Trophoblast cell (in vitro differentiated cells and primary cell): Measurements from ENCODE around the gene HOXC6.
"Not testable (repeated sequence)": the region's sequence is repeated elsewhere in the genome, so short reads cannot be mapped to it uniquely, and the experiment has no call there.

ENCODE experiments used
- DNase-seq, 2 donors: peaks; one replicate each; pipeline ENCODE4 v3.0.0-alpha.2; 2016
- H2AFZ ChIP-seq: 2 replicates; pipeline ENCODE4 v1.6.1; 2013; ENCODE audit warnings: low read length, moderate library complexity, mild to moderate bottlenecking; ENCODE audit not compliant: insufficient read depth, poor library complexity
- H2AK5ac ChIP-seq: 2 replicates; pipeline ENCODE4 v1.6.1; 2013; ENCODE audit warnings: mild to moderate bottlenecking, low read length
- H2BK120ac ChIP-seq: 2 replicates; pipeline ENCODE4 v1.6.1; 2013; ENCODE audit warnings: low read length, mild to moderate bottlenecking, moderate library complexity; ENCODE audit not compliant: insufficient read depth, poor library complexity
- H2BK12ac ChIP-seq: 2 replicates; pipeline ENCODE4 v1.6.1; 2013; ENCODE audit warnings: mild to moderate bottlenecking, low read length, moderate library complexity
- H2BK5ac ChIP-seq: 2 replicates; pipeline ENCODE4 v1.6.1; 2013; ENCODE audit warnings: low read length, low read depth, moderate library complexity, mild to moderate bottlenecking; ENCODE audit not compliant: poor library complexity
- H3K14ac ChIP-seq: 2 replicates; pipeline ENCODE4 v1.6.1; 2013; ENCODE audit warnings: mild to moderate bottlenecking, low read length
- H3K18ac ChIP-seq: 2 replicates; pipeline ENCODE4 v1.6.1; 2013; ENCODE audit warnings: mild to moderate bottlenecking, low read length
- H3K23ac ChIP-seq: 2 replicates; pipeline ENCODE4 v1.6.1; 2013; ENCODE audit warnings: low read length
- H3K27ac ChIP-seq: 2 replicates; pipeline ENCODE4 v1.5.1; 2013; ENCODE audit warnings: low read depth, mild to moderate bottlenecking, inconsistent platforms, low read length, moderate library complexity
- H3K27me3 ChIP-seq: 2 replicates; pipeline ENCODE4 v1.6.1; 2013; ENCODE audit warnings: inconsistent platforms, mild to moderate bottlenecking, low read length, moderate library complexity; ENCODE audit not compliant: insufficient read depth
- H3K36me3 ChIP-seq, 2 experiments: 1 replicate in 1 of 2; 2 replicates in 1 of 2; pipeline ENCODE4 v1.6.1; 2013; ENCODE audit warnings: low read length in 2 of 2, mild to moderate bottlenecking in 2 of 2, moderate library complexity in 1 of 2; ENCODE audit not compliant: insufficient read depth in 2 of 2, control insufficient read depth in 1 of 2
- H3K4ac ChIP-seq: 2 replicates; pipeline ENCODE4 v1.6.1; 2013; ENCODE audit warnings: low read depth, mild to moderate bottlenecking, low read length, moderate library complexity
- H3K4me1 ChIP-seq, 2 experiments: 1 replicate in 1 of 2; 2 replicates in 1 of 2; pipeline ENCODE4 v1.6.1; 2013; ENCODE audit warnings: low read length in 2 of 2, mild to moderate bottlenecking in 2 of 2, moderate library complexity in 1 of 2; ENCODE audit not compliant: insufficient read depth in 2 of 2, control insufficient read depth in 1 of 2
- H3K4me2 ChIP-seq: 2 replicates; pipeline ENCODE4 v1.6.1; 2013; ENCODE audit warnings: inconsistent platforms, mild to moderate bottlenecking, low read length, moderate library complexity
- H3K4me3 ChIP-seq: 2 replicates; pipeline ENCODE4 v1.5.1; 2013; ENCODE audit warnings: mild to moderate bottlenecking, low read depth, low read length, inconsistent platforms
- H3K79me1 ChIP-seq: one replicate; pipeline ENCODE4 v1.6.1; 2013; ENCODE audit warnings: low read length
- H3K79me2 ChIP-seq: 2 replicates; pipeline ENCODE4 v1.6.1; 2013; ENCODE audit warnings: low read length, mild to moderate bottlenecking; ENCODE audit not compliant: control insufficient read depth, insufficient read depth, poor library complexity
- H3K9ac ChIP-seq: 2 replicates; pipeline ENCODE4 v1.6.1; 2013; ENCODE audit warnings: mild to moderate bottlenecking, low read length
- H3K9me3 ChIP-seq: 2 replicates; pipeline ENCODE4 v1.6.1; 2013; ENCODE audit warnings: low read depth, mild to moderate bottlenecking, control low read depth, inconsistent platforms, low read length; ENCODE audit not compliant: insufficient read depth
- H4K12ac ChIP-seq: 2 replicates; pipeline ENCODE4 v1.6.1; 2013; ENCODE audit warnings: low read depth, mild to moderate bottlenecking, low read length, moderate library complexity
- H4K8ac ChIP-seq: 2 replicates; pipeline ENCODE4 v1.6.1; 2013; ENCODE audit warnings: low read depth, mild to moderate bottlenecking, low read length, moderate library complexity
- H4K91ac ChIP-seq: one replicate; pipeline ENCODE4 v1.6.1; 2013; ENCODE audit warnings: low read depth, mild to moderate bottlenecking, low read length, moderate library complexity
- WGBS: extraction: QIAGEN DNeasy Blood & Tissue Kit; methylation state at CpG from one replicate; pipeline ENCODE4 v1.1.7; 2013; ENCODE audit warnings: missing lambda C conversion rate; ENCODE audit not compliant: insufficient read length, insufficient coverage; ENCODE audit errors: extremely low coverage; 5-methylcytosine and 5-hydroxymethylcytosine counted together

The HOXC6 gene

DNA sequence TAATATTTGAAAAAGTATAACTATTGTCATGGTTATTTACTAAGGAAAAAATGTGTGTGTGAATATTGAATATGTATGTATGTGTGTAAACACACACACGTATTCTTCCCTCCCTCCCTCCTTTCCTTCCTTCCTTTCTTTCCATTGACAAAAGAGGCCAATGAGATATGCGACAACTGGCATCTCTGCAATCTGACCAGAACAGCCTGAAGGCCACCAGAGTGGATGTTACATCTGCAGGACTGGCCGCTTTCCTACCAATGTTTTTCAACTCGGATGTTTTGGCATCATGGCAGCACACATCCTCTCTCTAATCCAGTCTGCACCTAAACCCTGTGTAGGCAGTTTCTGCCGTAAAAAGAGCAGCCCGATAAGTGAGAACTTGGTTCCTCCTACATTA is 46.1 kb downstream of the HOXC6 start:
- no peaks in the 10 kb centered on the region for H3K79me2 ChIP-seq
- H4K12ac ChIP-seq: no peak overlapping the region
- no peak for DNase-seq
- no peak overlapping the region for H3K27ac ChIP-seq
- no peaks in the 10 kb centered on the region for H3K36me3 ChIP-seq
- no peaks in the 10 kb centered on the region for H3K4me1 ChIP-seq
- H4K91ac ChIP-seq: no peak overlapping the region
- H3K4me3 ChIP-seq: no peak overlapping the region
- no peak overlapping the region for H3K14ac ChIP-seq
- no peaks in the 10 kb centered on the region for H3K9me3 ChIP-seq
- H2BK5ac ChIP-seq: no peak overlapping the region
- no peak overlapping the region for H3K4ac ChIP-seq
- no peak overlapping the region for H3K18ac ChIP-seq
- no peaks in the 10 kb centered on the region for H3K79me1 ChIP-seq
- H2AFZ ChIP-seq: no peak overlapping the region
- no peak overlapping the region for H2BK12ac ChIP-seq
- H3K9ac ChIP-seq: no peak overlapping the region
- no CpG with 5 or more reads among the region's 6 CpGs for WGBS
- H4K8ac ChIP-seq: no peak overlapping the region
- H3K23ac ChIP-seq: no peak overlapping the region
- H2BK120ac ChIP-seq: no peak overlapping the region
- H3K27me3 ChIP-seq: peaks cover 22% of the 10 kb centered on the region
- no peak overlapping the region for H2AK5ac ChIP-seq
- no peak overlapping the region for H3K4me2 ChIP-seq

GRCh38 chr12:54075409-54075808 is 47.2 kb downstream of the HOXC6 start:
- no peaks in the 10 kb centered on the region for H3K79me2 ChIP-seq
- no peak overlapping the region for H3K18ac ChIP-seq
- H4K8ac ChIP-seq: no peak overlapping the region
- DNase-seq: no peak
- H3K14ac ChIP-seq: no peak overlapping the region
- H3K9me3 ChIP-seq: no peaks in the 10 kb centered on the region
- no peak overlapping the region for H2AFZ ChIP-seq
- no peak overlapping the region for H2BK120ac ChIP-seq
- H3K36me3 ChIP-seq: no peaks in the 10 kb centered on the region
- H3K9ac ChIP-seq: no peak overlapping the region
- H3K4me1 ChIP-seq: no peaks in the 10 kb centered on the region
- no peak overlapping the region for H2AK5ac ChIP-seq
- H4K12ac ChIP-seq: no peak overlapping the region
- H3K27ac ChIP-seq: no peak overlapping the region
- no peaks in the 10 kb centered on the region for H3K79me1 ChIP-seq
- H3K4me2 ChIP-seq: no peak overlapping the region
- no CpG with 5 or more reads among the region's 6 CpGs for WGBS
- H2BK5ac ChIP-seq: no peak overlapping the region
- H3K4ac ChIP-seq: no peak overlapping the region
- H3K4me3 ChIP-seq: no peak overlapping the region
- peaks cover 30% of the 10 kb centered on the region for H3K27me3 ChIP-seq
- no peak overlapping the region for H4K91ac ChIP-seq
- H3K23ac ChIP-seq: no peak overlapping the region
- no peak overlapping the region for H2BK12ac ChIP-seq

DNA sequence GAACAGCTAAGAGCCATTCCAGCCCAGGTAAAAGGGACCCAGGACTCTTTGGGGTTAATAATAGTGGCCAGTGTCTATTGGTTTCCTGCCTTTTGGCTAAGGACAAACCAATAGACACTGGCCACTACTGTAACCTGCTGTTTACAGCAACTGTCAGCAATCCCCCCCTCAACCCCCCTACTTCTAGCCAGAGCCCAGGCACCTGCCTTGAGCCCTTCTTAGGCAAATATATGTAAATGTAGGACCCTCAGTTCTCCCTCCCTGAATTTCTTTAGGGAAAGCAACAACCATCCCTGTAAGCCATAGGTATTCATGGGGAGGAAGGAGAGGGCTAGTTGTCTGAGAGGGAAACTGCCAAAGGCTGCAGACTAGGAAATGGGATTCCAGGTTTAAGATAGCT is 47.7 kb downstream of the HOXC6 start:
- H3K14ac ChIP-seq: no peak overlapping the region
- peaks cover 29% of the 10 kb centered on the region for H3K27me3 ChIP-seq
- no peaks in the 10 kb centered on the region for H3K36me3 ChIP-seq
- no peak overlapping the region for H3K27ac ChIP-seq
- H3K9me3 ChIP-seq: no peaks in the 10 kb centered on the region
- no peak overlapping the region for H4K8ac ChIP-seq
- H2BK120ac ChIP-seq: no peak overlapping the region
- no peak overlapping the region for H3K9ac ChIP-seq
- H3K79me1 ChIP-seq: no peaks in the 10 kb centered on the region
- H2AK5ac ChIP-seq: no peak overlapping the region
- no peak for DNase-seq
- no peak overlapping the region for H2BK12ac ChIP-seq
- H4K12ac ChIP-seq: no peak overlapping the region
- no peak overlapping the region for H3K23ac ChIP-seq
- no peak overlapping the region for H3K4me2 ChIP-seq
- no peak overlapping the region for H2BK5ac ChIP-seq
- H3K79me2 ChIP-seq: no peaks in the 10 kb centered on the region
- no peak overlapping the region for H2AFZ ChIP-seq
- H3K4me3 ChIP-seq: no peak overlapping the region
- H3K18ac ChIP-seq: no peak overlapping the region
- no peaks in the 10 kb centered on the region for H3K4me1 ChIP-seq
- H3K4ac ChIP-seq: no peak overlapping the region
- H4K91ac ChIP-seq: no peak overlapping the region

GRCh38 chr12:54077843-54078242 is 49.6 kb downstream of the HOXC6 start:
- WGBS: no CpG with 5 or more reads among the region's 10 CpGs
- H3K4me2 ChIP-seq, H3K4ac ChIP-seq, H3K4me1 ChIP-seq, H3K23ac ChIP-seq, H2AK5ac ChIP-seq, DNase-seq, H4K91ac ChIP-seq, H2BK120ac ChIP-seq, H3K79me1 ChIP-seq, H2BK12ac ChIP-seq, H2BK5ac ChIP-seq, H3K4me3 ChIP-seq, H3K18ac ChIP-seq, H2AFZ ChIP-seq, H4K8ac ChIP-seq, H3K36me3 ChIP-seq, H3K9me3 ChIP-seq, H3K79me2 ChIP-seq, H3K27ac ChIP-seq, H3K9ac ChIP-seq, H3K14ac ChIP-seq, H4K12ac ChIP-seq: not testable (repeated sequence)
- H3K27me3 ChIP-seq: peaks cover 39% of the 10 kb centered on the region

- not testable (repeated sequence) for H2BK12ac ChIP-seq, H3K79me1 ChIP-seq, H3K36me3 ChIP-seq, H2BK5ac ChIP-seq, H4K91ac ChIP-seq, H3K4ac ChIP-seq, DNase-seq, H3K4me3 ChIP-seq, H4K8ac ChIP-seq, H2AFZ ChIP-seq, H3K79me2 ChIP-seq, H3K23ac ChIP-seq, H3K4me1 ChIP-seq, H3K4me2 ChIP-seq, H3K27ac ChIP-seq, H3K14ac ChIP-seq, H3K18ac ChIP-seq, H3K9me3 ChIP-seq, H2AK5ac ChIP-seq, H3K9ac ChIP-seq, H4K12ac ChIP-seq, H2BK120ac ChIP-seq
- WGBS: no CpG with 5 or more reads among the region's 9 CpGs
- peaks cover 46% of the 10 kb centered on the region for H3K27me3 ChIP-seq
Observed at GRCh38 chr12:54079115-54079514, 50.9 kb downstream of the HOXC6 start.
